HCT116 (cell line): ENCODE measurements around the gene PSMA6. TPM values are rescaled to one million over a fixed set of nuclear protein-coding genes. Genes with fewer than 3 reads are reported as not detected.

Source experiments
- ATAC-seq: fragments of 200-7000 bp; cut with Tn5 transposase; 2 replicates; pipeline ENCODE4 v1.9.1; 2020; ENCODE audit warnings: mild to moderate bottlenecking, moderate library complexity
- BruUV-seq: library from RNA; stranded (reverse); fragments of 400-500 nt; replicated peaks from 2 replicates; lab custom pipeline; 2021; lab: Mats Ljungman, UMichigan
- CTCF ChIA-PET: fragments of 300-600 bp; sonication (Branson Sonifier 250); formaldehyde crosslinking; loops from one replicate; lab custom pipeline; 2021; ENCODE audit warnings: antibody characterized with exemption; lab: Charles Lee
- POLR2A ChIA-PET: fragments of 300-600, 350-600 bp; sonication (Branson Sonifier 250); formaldehyde crosslinking; loops from one replicate; lab custom pipeline; 2021; ENCODE audit warnings: antibody characterized with exemption; lab: Charles Lee
- RAD21 ChIA-PET, 2 experiments: fragments of 300-600 bp; sonication (Branson Sonifier 250); formaldehyde crosslinking; loops; one replicate each; lab custom pipeline; 2023; ENCODE audit warnings: low total read pairs in 2 of 2; ENCODE audit not compliant: uncharacterized antibody in 2 of 2, unreplicated experiment in 2 of 2, low non-redundant PET in 1 of 2; lab: Charles Lee
- DNase-seq: peaks from one replicate; pipeline ENCODE4 v3.0.0-alpha.2; 2010; ENCODE audit warnings: low read depth, low spot score
- H2AFZ ChIP-seq: fragments of 200-600 bp; shearing (Covaris generic), sonication (generic); 2 replicates; pipeline ENCODE4 v1.6.1; 2017; ENCODE audit warnings: low read depth, mixed run types, mixed read lengths, antibody characterized with exemption, low read length; ENCODE audit not compliant: poor library complexity, severe bottlenecking
- H3K27ac ChIP-seq: 2 replicates; pipeline ENCODE4 v1.5.1; 2012; ENCODE audit warnings: low read depth, low read length
- H3K27me3 ChIP-seq: fragments of 200-600 bp; sonication (generic); 2 replicates; pipeline ENCODE4 v1.6.1; 2016; ENCODE audit warnings: mixed run types, low read length, mixed read lengths; ENCODE audit not compliant: insufficient read depth
- H3K36me3 ChIP-seq, 2 experiments: fragments of 200-500 bp in 1 of 2; fragments of 200-600 bp in 1 of 2; sonication (Bioruptor generic) in 1 of 2; sonication (generic) in 1 of 2; 2 replicates each; pipeline versions ENCODE4 v1.5.1 to v1.6.1; 2014 to 2016; ENCODE audit warnings: low read length in 2 of 2, inconsistent platforms in 1 of 2, mixed read lengths in 1 of 2, mixed run types in 1 of 2; ENCODE audit not compliant: insufficient read depth in 2 of 2, control insufficient read depth in 1 of 2
- H3K4me1 ChIP-seq, 2 experiments: fragments of 200-600 bp in 1 of 2; sonication (generic) in 1 of 2; 2 replicates each; pipeline versions ENCODE4 v1.5.1 to v1.6.1; 2012 to 2017; ENCODE audit warnings: low read length in 2 of 2, inconsistent platforms in 1 of 2, mild to moderate bottlenecking in 1 of 2, mixed read lengths in 1 of 2, mixed run types in 1 of 2, moderate library complexity in 1 of 2; ENCODE audit not compliant: insufficient read depth in 2 of 2, control insufficient read depth in 1 of 2
- H3K4me2 ChIP-seq: fragments of 200-600 bp; sonication (generic); 2 replicates; pipeline ENCODE4 v1.6.1; 2017; ENCODE audit warnings: mixed run types, low read length, mixed read lengths
- H3K4me3 ChIP-seq, 2 experiments: fragments of 200-600 bp in 1 of 2; sonication (generic) in 1 of 2; replicated peaks in 1 of 2; 2 replicates each; pipeline ENCODE4 v1.5.1; 2011 to 2016; ENCODE audit warnings: low read length in 2 of 2, control low read depth in 1 of 2, low read depth in 1 of 2, mild to moderate bottlenecking in 1 of 2, mixed read lengths in 1 of 2, mixed run types in 1 of 2
- H3K79me2 ChIP-seq: fragments of 200-600 bp; sonication (generic); 2 replicates; pipeline ENCODE4 v1.6.1; 2017; ENCODE audit warnings: mild to moderate bottlenecking, mixed run types, low read length, moderate library complexity, mixed read lengths; ENCODE audit not compliant: insufficient read depth
- H3K9ac ChIP-seq: fragments of 200-600 bp; sonication (generic); 2 replicates; pipeline ENCODE4 v1.6.1; 2016; ENCODE audit warnings: low read length, mixed read lengths
- H3K9me2 ChIP-seq: fragments of 200-600 bp; sonication (generic), shearing (Covaris generic); 2 replicates; pipeline ENCODE4 v1.6.1; 2017; ENCODE audit warnings: mixed run types, mild to moderate bottlenecking, moderate library complexity; ENCODE audit not compliant: insufficient read depth
- H3K9me3 ChIP-seq, 2 experiments: fragments of 200-500 bp in 1 of 2; fragments of 200-600 bp in 1 of 2; sonication (Bioruptor generic) in 1 of 2; sonication (generic) in 1 of 2; 2 replicates each; pipeline ENCODE4 v1.6.1; 2014 to 2017; ENCODE audit warnings: low read length in 2 of 2, mixed read lengths in 2 of 2, inconsistent platforms in 1 of 2, low read depth in 1 of 2, mild to moderate bottlenecking in 1 of 2, mixed run types in 1 of 2, moderate library complexity in 1 of 2; ENCODE audit not compliant: control insufficient read depth in 1 of 2, insufficient read depth in 1 of 2
- H4K20me1 ChIP-seq: fragments of 200-600 bp; sonication (generic), shearing (Covaris generic); 2 replicates; pipeline ENCODE4 v1.6.1; 2017; ENCODE audit warnings: mixed run types, mild to moderate bottlenecking, moderate library complexity; ENCODE audit not compliant: insufficient read depth
- CBX3 ChIP-seq: IDR thresholded peaks from 2 replicates; pipeline ENCODE4 v1.6.1; 2012; ENCODE audit warnings: low read depth
- CEBPB ChIP-seq: IDR thresholded peaks from 2 replicates; pipeline ENCODE4 v1.6.1; 2012; ENCODE audit warnings: low read depth
- EGR1 ChIP-seq: IDR thresholded peaks from 2 replicates; pipeline ENCODE4 v1.6.1; 2012; ENCODE audit warnings: low read depth
- EZH2phosphoT487 ChIP-seq: fragments of 200-600 bp; IDR thresholded peaks from 2 replicates; pipeline ENCODE4 v1.6.1; 2018; ENCODE audit warnings: antibody characterized with exemption, borderline replicate concordance
- FOSL1 ChIP-seq: IDR thresholded peaks from 2 replicates; pipeline ENCODE4 v1.6.1; 2012; ENCODE audit warnings: low read depth
- JUND ChIP-seq: IDR thresholded peaks from 2 replicates; pipeline ENCODE4 v1.6.1; 2012
- POLR2A ChIP-seq: IDR thresholded peaks from 2 replicates; pipeline ENCODE4 v1.7.0; 2011; ENCODE audit warnings: borderline replicate concordance; ENCODE audit not compliant: insufficient read depth, insufficient read length; ENCODE audit errors: extremely low read depth
- POLR2AphosphoS5 ChIP-seq: IDR thresholded peaks from 2 replicates; pipeline ENCODE4 v1.6.1; 2011; ENCODE audit warnings: mild to moderate bottlenecking, low read depth, low read length, moderate library complexity
- SIN3A ChIP-seq: IDR thresholded peaks from 2 replicates; pipeline ENCODE4 v1.6.1; 2012; ENCODE audit warnings: low read depth
- SP1 ChIP-seq: IDR thresholded peaks from 2 replicates; pipeline ENCODE4 v1.6.1; 2012; ENCODE audit warnings: low read depth
- SRF ChIP-seq: IDR thresholded peaks from 2 replicates; pipeline ENCODE4 v1.6.1; 2012; ENCODE audit warnings: low read depth
- TCF7L2 ChIP-seq: IDR thresholded peaks from 2 replicates; pipeline ENCODE4 v1.7.0; 2011; ENCODE audit warnings: borderline replicate concordance, inconsistent platforms; ENCODE audit not compliant: insufficient read depth, insufficient read length; ENCODE audit errors: extremely low read depth
- YY1 ChIP-seq: IDR thresholded peaks from 2 replicates; pipeline ENCODE4 v1.6.1; 2011; ENCODE audit warnings: low read length, low read depth, moderate library complexity, mild to moderate bottlenecking; ENCODE audit not compliant: insufficient replicate concordance; ENCODE audit errors: extremely low read depth
- ZFX ChIP-seq: fragments of 450-650 bp; IDR thresholded peaks from 2 replicates; pipeline ENCODE4 v1.6.1; 2017
- intact Hi-C: fragments of 100-400 bp; cut with micrococcal nuclease; formaldehyde crosslinking; loops from 2 replicates; pipeline ENCODE4 v1.10.0; 2022
- total RNA-seq: library from RNA; stranded (reverse); gene quantifications from one replicate; pipeline ENCODE4 v1.2.1, GENCODE V29; 2021; ENCODE audit not compliant: unreplicated experiment
- TF ChIP-seq, protein P1 (sequence below): IDR thresholded peaks from 2 replicates; pipeline ENCODE4 v1.6.1; 2012
- TF ChIP-seq, protein P2 (sequence below): IDR thresholded peaks from 2 replicates; pipeline ENCODE4 v1.6.1; 2012; ENCODE audit warnings: low read depth
- TF ChIP-seq, protein P3 (sequence below): IDR thresholded peaks from 2 replicates; pipeline ENCODE4 v1.6.1; 2011; ENCODE audit warnings: mild to moderate bottlenecking, low read length, moderate library complexity; ENCODE audit not compliant: insufficient replicate concordance; ENCODE audit errors: extremely low read depth
- TF ChIP-seq, protein P4 (sequence below): IDR thresholded peaks from 2 replicates; pipeline ENCODE4 v1.6.1; 2012

Gene PSMA6
- total RNA-seq, 1 experiment from 2014 or later: 194 TPM

DNA sequence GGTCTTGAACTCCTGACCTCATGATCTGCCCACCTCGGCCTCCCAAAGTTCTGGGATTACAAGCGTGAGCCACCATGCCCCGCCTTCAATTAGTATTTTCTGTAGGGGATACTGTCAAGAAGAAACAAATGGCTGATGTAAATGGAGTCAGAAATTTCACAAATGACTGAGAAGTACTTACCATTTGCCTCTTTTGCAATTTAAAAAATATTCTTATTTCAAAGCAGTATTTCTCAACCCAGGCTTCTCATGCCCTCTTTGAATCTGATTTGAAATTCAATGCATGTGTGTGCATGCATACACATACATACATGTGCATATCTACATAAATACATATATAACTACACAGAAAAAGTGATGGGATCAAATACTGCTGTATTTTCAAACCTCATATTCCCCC lies 4.4 kb downstream of the PSMA6 start:
- H3K9ac ChIP-seq: no peak overlapping the region
- RAD21 ChIA-PET: no interaction called here
- DNase-seq: no peak
- intact Hi-C loops: no loop called here
- H3K79me2 ChIP-seq: peaks cover 93% of the 10 kb centered on the region
- peaks cover 9 to 13% of the 10 kb centered on the region in 2 experiments for H3K4me1 ChIP-seq
- H3K36me3 ChIP-seq: peaks cover 3 to 6% of the 10 kb centered on the region in 2 experiments; a peak in 2 of 4 replicates
- H3K27ac ChIP-seq: no peak overlapping the region
- H3K9me3 ChIP-seq: no peaks in the 10 kb centered on the region
- no peaks in the 10 kb centered on the region for H3K27me3 ChIP-seq
- no peak overlapping the region for H3K4me3 ChIP-seq
- H2AFZ ChIP-seq: no peak overlapping the region
- H3K4me2 ChIP-seq: no peak overlapping the region
- no TSS peak for BruUV-seq
- no peak for ATAC-seq
- TF ChIP-seq SIN3A (no peak), FOSL1 (no peak), YY1 (no peak), CBX3 (no peak), JUND (no peak), POLR2AphosphoS5 (no peak), EGR1 (no peak), ZFX (no peak), SP1 (no peak), CEBPB (no peak), TCF7L2 (no peak), POLR2A (no peak), SRF (no peak), EZH2phosphoT487 (no peak)
- TF ChIP-seq, protein P1, sequence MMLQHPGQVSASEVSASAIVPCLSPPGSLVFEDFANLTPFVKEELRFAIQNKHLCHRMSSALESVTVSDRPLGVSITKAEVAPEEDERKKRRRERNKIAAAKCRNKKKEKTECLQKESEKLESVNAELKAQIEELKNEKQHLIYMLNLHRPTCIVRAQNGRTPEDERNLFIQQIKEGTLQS: no peak
- TF ChIP-seq, protein P2, sequence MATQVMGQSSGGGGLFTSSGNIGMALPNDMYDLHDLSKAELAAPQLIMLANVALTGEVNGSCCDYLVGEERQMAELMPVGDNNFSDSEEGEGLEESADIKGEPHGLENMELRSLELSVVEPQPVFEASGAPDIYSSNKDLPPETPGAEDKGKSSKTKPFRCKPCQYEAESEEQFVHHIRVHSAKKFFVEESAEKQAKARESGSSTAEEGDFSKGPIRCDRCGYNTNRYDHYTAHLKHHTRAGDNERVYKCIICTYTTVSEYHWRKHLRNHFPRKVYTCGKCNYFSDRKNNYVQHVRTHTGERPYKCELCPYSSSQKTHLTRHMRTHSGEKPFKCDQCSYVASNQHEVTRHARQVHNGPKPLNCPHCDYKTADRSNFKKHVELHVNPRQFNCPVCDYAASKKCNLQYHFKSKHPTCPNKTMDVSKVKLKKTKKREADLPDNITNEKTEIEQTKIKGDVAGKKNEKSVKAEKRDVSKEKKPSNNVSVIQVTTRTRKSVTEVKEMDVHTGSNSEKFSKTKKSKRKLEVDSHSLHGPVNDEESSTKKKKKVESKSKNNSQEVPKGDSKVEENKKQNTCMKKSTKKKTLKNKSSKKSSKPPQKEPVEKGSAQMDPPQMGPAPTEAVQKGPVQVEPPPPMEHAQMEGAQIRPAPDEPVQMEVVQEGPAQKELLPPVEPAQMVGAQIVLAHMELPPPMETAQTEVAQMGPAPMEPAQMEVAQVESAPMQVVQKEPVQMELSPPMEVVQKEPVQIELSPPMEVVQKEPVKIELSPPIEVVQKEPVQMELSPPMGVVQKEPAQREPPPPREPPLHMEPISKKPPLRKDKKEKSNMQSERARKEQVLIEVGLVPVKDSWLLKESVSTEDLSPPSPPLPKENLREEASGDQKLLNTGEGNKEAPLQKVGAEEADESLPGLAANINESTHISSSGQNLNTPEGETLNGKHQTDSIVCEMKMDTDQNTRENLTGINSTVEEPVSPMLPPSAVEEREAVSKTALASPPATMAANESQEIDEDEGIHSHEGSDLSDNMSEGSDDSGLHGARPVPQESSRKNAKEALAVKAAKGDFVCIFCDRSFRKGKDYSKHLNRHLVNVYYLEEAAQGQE: no peak
- TF ChIP-seq, protein P3, sequence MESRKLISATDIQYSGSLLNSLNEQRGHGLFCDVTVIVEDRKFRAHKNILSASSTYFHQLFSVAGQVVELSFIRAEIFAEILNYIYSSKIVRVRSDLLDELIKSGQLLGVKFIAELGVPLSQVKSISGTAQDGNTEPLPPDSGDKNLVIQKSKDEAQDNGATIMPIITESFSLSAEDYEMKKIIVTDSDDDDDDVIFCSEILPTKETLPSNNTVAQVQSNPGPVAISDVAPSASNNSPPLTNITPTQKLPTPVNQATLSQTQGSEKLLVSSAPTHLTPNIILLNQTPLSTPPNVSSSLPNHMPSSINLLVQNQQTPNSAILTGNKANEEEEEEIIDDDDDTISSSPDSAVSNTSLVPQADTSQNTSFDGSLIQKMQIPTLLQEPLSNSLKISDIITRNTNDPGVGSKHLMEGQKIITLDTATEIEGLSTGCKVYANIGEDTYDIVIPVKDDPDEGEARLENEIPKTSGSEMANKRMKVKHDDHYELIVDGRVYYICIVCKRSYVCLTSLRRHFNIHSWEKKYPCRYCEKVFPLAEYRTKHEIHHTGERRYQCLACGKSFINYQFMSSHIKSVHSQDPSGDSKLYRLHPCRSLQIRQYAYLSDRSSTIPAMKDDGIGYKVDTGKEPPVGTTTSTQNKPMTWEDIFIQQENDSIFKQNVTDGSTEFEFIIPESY: no peak
- TF ChIP-seq, protein P4, sequence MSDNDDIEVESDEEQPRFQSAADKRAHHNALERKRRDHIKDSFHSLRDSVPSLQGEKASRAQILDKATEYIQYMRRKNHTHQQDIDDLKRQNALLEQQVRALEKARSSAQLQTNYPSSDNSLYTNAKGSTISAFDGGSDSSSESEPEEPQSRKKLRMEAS: no peak
- CTCF ChIA-PET: no interaction called here
- POLR2A ChIA-PET: interaction anchor here (0.6 kb wide), 2 partner anchors 429 to 814 kb away, joined by 4 to 11 read pairs; no protein-coding TSS in a partner anchor
- H3K9me2 ChIP-seq: no peaks in the 10 kb centered on the region
- no peaks in the 10 kb centered on the region; the same call in 1 of the 2 replicates for H4K20me1 ChIP-seq
